ENCODE measurements around the gene APRT. TPM values are rescaled to one million over a fixed set of nuclear protein-coding genes. Genes with fewer than 3 reads are reported as not detected.

Gene APRT
- total and polyA plus RNA-seq, 9 of the 15 experiments (the other 6 are each of a cell fraction or from before 2014, with no cell fraction given) = 41.7 to 409 (median 146) TPM

DNA sequence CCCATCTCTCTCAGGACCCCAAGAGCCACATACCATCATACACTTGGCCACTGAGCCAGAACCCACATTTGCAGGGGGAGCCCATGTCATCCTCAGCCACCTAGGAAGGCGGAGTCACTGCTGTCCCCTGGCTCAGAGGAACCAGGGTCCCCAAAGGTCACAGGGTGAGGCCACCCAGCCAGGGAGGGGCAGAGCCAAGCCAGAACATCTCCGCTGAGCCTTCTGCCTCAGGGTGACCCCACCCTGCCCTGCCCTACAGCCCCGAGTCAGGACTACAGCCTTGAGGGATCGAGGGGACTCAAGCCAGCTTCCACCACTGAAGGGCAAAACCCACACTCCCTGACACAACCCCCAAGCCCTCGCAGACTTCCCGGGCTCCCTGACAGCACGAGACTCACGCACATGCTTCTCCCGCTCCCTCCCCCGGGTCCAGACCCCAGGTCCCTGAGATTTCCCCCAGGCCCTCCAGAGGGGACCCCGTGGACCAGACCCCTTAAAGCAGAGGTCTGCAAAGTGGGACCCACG is 44.1 kb downstream of the APRT start (continued):
- TF ChIP-seq, protein P1, sequence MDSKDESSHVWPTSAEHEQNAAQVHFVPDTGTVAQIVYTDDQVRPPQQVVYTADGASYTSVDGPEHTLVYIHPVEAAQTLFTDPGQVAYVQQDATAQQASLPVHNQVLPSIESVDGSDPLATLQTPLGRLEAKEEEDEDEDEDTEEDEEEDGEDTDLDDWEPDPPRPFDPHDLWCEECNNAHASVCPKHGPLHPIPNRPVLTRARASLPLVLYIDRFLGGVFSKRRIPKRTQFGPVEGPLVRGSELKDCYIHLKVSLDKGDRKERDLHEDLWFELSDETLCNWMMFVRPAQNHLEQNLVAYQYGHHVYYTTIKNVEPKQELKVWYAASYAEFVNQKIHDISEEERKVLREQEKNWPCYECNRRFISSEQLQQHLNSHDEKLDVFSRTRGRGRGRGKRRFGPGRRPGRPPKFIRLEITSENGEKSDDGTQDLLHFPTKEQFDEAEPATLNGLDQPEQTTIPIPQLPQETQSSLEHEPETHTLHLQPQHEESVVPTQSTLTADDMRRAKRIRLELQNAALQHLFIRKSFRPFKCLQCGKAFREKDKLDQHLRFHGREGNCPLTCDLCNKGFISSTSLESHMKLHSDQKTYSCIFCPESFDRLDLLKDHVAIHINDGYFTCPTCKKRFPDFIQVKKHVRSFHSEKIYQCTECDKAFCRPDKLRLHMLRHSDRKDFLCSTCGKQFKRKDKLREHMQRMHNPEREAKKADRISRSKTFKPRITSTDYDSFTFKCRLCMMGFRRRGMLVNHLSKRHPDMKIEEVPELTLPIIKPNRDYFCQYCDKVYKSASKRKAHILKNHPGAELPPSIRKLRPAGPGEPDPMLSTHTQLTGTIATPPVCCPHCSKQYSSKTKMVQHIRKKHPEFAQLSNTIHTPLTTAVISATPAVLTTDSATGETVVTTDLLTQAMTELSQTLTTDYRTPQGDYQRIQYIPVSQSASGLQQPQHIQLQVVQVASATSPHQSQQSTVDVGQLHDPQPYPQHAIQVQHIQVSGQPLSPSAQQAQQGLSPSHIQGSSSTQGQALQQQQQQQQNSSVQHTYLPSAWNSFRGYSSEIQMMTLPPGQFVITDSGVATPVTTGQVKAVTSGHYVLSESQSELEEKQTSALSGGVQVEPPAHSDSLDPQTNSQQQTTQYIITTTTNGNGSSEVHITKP (IDR thresholded peaks at IDR 0.05; ENCODE audit: partially characterized antibody) = peak; percentile 61
- TF ChIP-seq CHD2 (IDR thresholded peaks at IDR 0.05; ENCODE audit: low read depth, low read length) (no peak), XRCC5 (IDR thresholded peaks at IDR 0.05; ENCODE audit: low read depth, low read length) (no peak), SMARCA4 (IDR thresholded peaks at IDR 0.05) (no peak), MAZ (CRISPR knock-in tag; conservative IDR thresholded peaks at IDR 0.05 in 1 of 2, IDR thresholded peaks at IDR 0.05 in 1 of 2) (0 out of 4 replicates have a peak, but pooled peaks of 1 of the 2 experiments have one; percentile 11), CHD4 (IDR thresholded peaks at IDR 0.05; ENCODE audit: insufficient read depth, insufficient replicate concordance, low read depth, low read length, poor library complexity, severe bottlenecking) (no peak), ZNF561 (CRISPR knock-in tag; conservative IDR thresholded peaks at IDR 0.05) (no peak), ZNF197 (CRISPR knock-in tag; IDR thresholded peaks at IDR 0.05; ENCODE audit: low read depth) (no peak), MTA3 (IDR thresholded peaks at IDR 0.05; ENCODE audit: borderline replicate concordance) (no peak), ZNF79 (CRISPR knock-in tag; IDR thresholded peaks at IDR 0.05; ENCODE audit: low read depth) (no peak), KAT8 (IDR thresholded peaks at IDR 0.05; ENCODE audit: low read depth) (no peak), POLR2G (IDR thresholded peaks at IDR 0.05; ENCODE audit: low read depth, low read length) (peak; percentile 37; the same call in 1 of the 2 replicates), HNRNPH1 (optimal IDR thresholded peaks at IDR 0.05; ENCODE audit: low read depth, low read length) (no peak), PYGO2 (tag; IDR thresholded peaks at IDR 0.05) (no peak), BHLHE40 (IDR thresholded peaks at IDR 0.05; ENCODE audit: low read length) (peak; percentile 45; the same call in 1 of the 2 replicates)
- TF ChIP-seq, protein P2, sequence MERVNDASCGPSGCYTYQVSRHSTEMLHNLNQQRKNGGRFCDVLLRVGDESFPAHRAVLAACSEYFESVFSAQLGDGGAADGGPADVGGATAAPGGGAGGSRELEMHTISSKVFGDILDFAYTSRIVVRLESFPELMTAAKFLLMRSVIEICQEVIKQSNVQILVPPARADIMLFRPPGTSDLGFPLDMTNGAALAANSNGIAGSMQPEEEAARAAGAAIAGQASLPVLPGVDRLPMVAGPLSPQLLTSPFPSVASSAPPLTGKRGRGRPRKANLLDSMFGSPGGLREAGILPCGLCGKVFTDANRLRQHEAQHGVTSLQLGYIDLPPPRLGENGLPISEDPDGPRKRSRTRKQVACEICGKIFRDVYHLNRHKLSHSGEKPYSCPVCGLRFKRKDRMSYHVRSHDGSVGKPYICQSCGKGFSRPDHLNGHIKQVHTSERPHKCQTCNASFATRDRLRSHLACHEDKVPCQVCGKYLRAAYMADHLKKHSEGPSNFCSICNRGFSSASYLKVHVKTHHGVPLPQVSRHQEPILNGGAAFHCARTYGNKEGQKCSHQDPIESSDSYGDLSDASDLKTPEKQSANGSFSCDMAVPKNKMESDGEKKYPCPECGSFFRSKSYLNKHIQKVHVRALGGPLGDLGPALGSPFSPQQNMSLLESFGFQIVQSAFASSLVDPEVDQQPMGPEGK (CRISPR knock-in tag; IDR thresholded peaks at IDR 0.05; ENCODE audit: borderline replicate concordance) = no peak
- TF ChIP-seq, protein P3, sequence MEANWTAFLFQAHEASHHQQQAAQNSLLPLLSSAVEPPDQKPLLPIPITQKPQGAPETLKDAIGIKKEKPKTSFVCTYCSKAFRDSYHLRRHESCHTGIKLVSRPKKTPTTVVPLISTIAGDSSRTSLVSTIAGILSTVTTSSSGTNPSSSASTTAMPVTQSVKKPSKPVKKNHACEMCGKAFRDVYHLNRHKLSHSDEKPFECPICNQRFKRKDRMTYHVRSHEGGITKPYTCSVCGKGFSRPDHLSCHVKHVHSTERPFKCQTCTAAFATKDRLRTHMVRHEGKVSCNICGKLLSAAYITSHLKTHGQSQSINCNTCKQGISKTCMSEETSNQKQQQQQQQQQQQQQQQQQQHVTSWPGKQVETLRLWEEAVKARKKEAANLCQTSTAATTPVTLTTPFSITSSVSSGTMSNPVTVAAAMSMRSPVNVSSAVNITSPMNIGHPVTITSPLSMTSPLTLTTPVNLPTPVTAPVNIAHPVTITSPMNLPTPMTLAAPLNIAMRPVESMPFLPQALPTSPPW (CRISPR knock-in tag; IDR thresholded peaks at IDR 0.05) = 0 out of 2 replicates have a peak, but pooled peaks have one; percentile 20
- TF ChIP-seq, protein P4, sequence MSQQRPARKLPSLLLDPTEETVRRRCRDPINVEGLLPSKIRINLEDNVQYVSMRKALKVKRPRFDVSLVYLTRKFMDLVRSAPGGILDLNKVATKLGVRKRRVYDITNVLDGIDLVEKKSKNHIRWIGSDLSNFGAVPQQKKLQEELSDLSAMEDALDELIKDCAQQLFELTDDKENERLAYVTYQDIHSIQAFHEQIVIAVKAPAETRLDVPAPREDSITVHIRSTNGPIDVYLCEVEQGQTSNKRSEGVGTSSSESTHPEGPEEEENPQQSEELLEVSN (IDR thresholded peaks at IDR 0.05; ENCODE audit: borderline replicate concordance in 1 of 2, extremely low read depth in 1 of 2, insufficient read depth in 1 of 2, insufficient read length in 1 of 2, low read depth in 1 of 2, low read length in 1 of 2, poor library complexity in 1 of 2, severe bottlenecking in 1 of 2) = peak in 1 of 2 experiments; percentile 46
